Activated T-cell treated with anti-CD3 and anti-CD28 coated beads, Interleukin-2, amount 50 U/mL, for 72 hours (primary cell): ENCODE data around the gene GTF3C1. TPM values are rescaled to one million over a fixed set of nuclear protein-coding genes. Genes with fewer than 3 reads are reported as not detected.

Experiments used
- ATAC-seq, 2 donors: fragments of 150-1000 bp; cut with Tn5 transposase; replicated peaks in 1 of 2; 2 replicates each; pipeline ENCODE4 v1.10.0; 2021; ENCODE audit warnings: moderate library complexity in 2 of 2, mild to moderate bottlenecking in 1 of 2
- DNase-seq, 2 donors: peaks; one replicate each; pipeline ENCODE4 v3.0.0; 2021 to 2022; ENCODE audit warnings: mixed read lengths in 1 of 2
- H3K27ac Mint-ChIP-seq: one replicate; pipeline ENCODE4 v1.8.0; 2022; ENCODE audit warnings: mild to moderate bottlenecking, moderate library complexity, mixed read lengths
- H3K27me3 Mint-ChIP-seq: one replicate; pipeline ENCODE4 v1.8.0; 2022; ENCODE audit warnings: low read depth, mixed read lengths
- H3K36me3 Mint-ChIP-seq, 2 donors: one replicate each; pipeline ENCODE4 v1.8.0; 2022; ENCODE audit warnings: mixed read lengths in 2 of 2, mild to moderate bottlenecking in 1 of 2; ENCODE audit not compliant: insufficient read depth in 2 of 2
- H3K4me1 Mint-ChIP-seq: one replicate; pipeline ENCODE4 v1.8.0; 2022; ENCODE audit warnings: low read depth, mixed read lengths
- H3K4me3 Mint-ChIP-seq, 2 donors: one replicate each; pipeline ENCODE4 v1.8.0; 2022; ENCODE audit warnings: mild to moderate bottlenecking in 2 of 2, mixed read lengths in 2 of 2, moderate library complexity in 2 of 2
- H3K9me3 Mint-ChIP-seq, 2 donors: one replicate each; pipeline ENCODE4 v1.8.0; 2022; ENCODE audit warnings: mixed read lengths in 2 of 2
- total RNA-seq, 2 donors: library from RNA; stranded (reverse); gene quantifications; one replicate each; pipeline ENCODE4 v1.2.3, GENCODE V29; 2022

The GTF3C1 gene
- total RNA-seq, 2 donors from 2014 or later = 49.6 to 61.1 TPM

- no peak overlapping the region for H3K27ac Mint-ChIP-seq
- H3K4me3 Mint-ChIP-seq = no peak overlapping the region
- peaks cover 9% of the 10 kb centered on the region for H3K4me1 Mint-ChIP-seq
- peaks cover 7 to 23% of the 10 kb centered on the region in 2 donors for H3K36me3 Mint-ChIP-seq
- no peaks in the 10 kb centered on the region for H3K27me3 Mint-ChIP-seq
- DNase-seq (no peak), ATAC-seq (no peak)
- H3K9me3 Mint-ChIP-seq = no peaks in the 10 kb centered on the region
Observed at GRCh38 chr16:27528294-27528693, 21.4 kb downstream of the GTF3C1 start.

- ATAC-seq (no peak), DNase-seq (no peak)
- H3K4me3 Mint-ChIP-seq = no peak overlapping the region
- H3K27ac Mint-ChIP-seq = no peak overlapping the region
- H3K36me3 Mint-ChIP-seq = peaks cover 7 to 13% of the 10 kb centered on the region in 2 donors
- no peaks in the 10 kb centered on the region for H3K27me3 Mint-ChIP-seq
- H3K4me1 Mint-ChIP-seq = peaks cover under 1% of the 10 kb centered on the region
- H3K9me3 Mint-ChIP-seq = no peaks in the 10 kb centered on the region
Observed at GRCh38 chr16:27526180-27526579, 23.5 kb downstream of the GTF3C1 start.

GRCh38 chr16:27522173-27522707, 27.5 kb downstream of the GTF3C1 start:
- no peaks in the 10 kb centered on the region for H3K9me3 Mint-ChIP-seq
- H3K36me3 Mint-ChIP-seq = peaks cover 3 to 5% of the 10 kb centered on the region in 2 donors
- H3K27me3 Mint-ChIP-seq = no peaks in the 10 kb centered on the region
- DNase-seq = no peak
- H3K27ac Mint-ChIP-seq = no peak overlapping the region
- no peak overlapping the region for H3K4me3 Mint-ChIP-seq
- no peaks in the 10 kb centered on the region for H3K4me1 Mint-ChIP-seq
- no peak for ATAC-seq

GRCh38 chr16:27520982-27521673, 28.6 kb downstream of the GTF3C1 start:
- H3K27me3 Mint-ChIP-seq = no peaks in the 10 kb centered on the region
- no peak overlapping the region for H3K4me3 Mint-ChIP-seq
- no peak overlapping the region for H3K27ac Mint-ChIP-seq
- ATAC-seq (no peak), DNase-seq (no peak)
- H3K4me1 Mint-ChIP-seq = no peaks in the 10 kb centered on the region
- H3K36me3 Mint-ChIP-seq = peaks cover 0 to 6% of the 10 kb centered on the region in 2 donors
- H3K9me3 Mint-ChIP-seq = no peaks in the 10 kb centered on the region

- DNase-seq (no peak), ATAC-seq (no peak)
- peaks cover 0 to 7% of the 10 kb centered on the region in 2 donors for H3K36me3 Mint-ChIP-seq
- H3K9me3 Mint-ChIP-seq = no peaks in the 10 kb centered on the region
- no peaks in the 10 kb centered on the region for H3K4me1 Mint-ChIP-seq
- no peak overlapping the region for H3K4me3 Mint-ChIP-seq
- H3K27ac Mint-ChIP-seq = no peak overlapping the region
- H3K27me3 Mint-ChIP-seq = no peaks in the 10 kb centered on the region
Observed at GRCh38 chr16:27518226-27518625, 31.5 kb downstream of the GTF3C1 start.

GRCh38 chr16:27517664-27518063, 32.0 kb downstream of the GTF3C1 start:
- Mint-ChIP-seq H3K27ac (no peak overlapping the region), H3K9me3 (no peaks in the 10 kb centered on the region), H3K4me3 (no peak overlapping the region), H3K27me3 (no peaks in the 10 kb centered on the region), H3K36me3 (peaks cover 0 to 7% of the 10 kb centered on the region in 2 donors), H3K4me1 (no peaks in the 10 kb centered on the region)
- DNase-seq (no peak), ATAC-seq (no peak)

GRCh38 chr16:27516365-27516764, 33.3 kb downstream of the GTF3C1 start:
- no peak for DNase-seq
- peaks cover 0 to 7% of the 10 kb centered on the region in 2 donors for H3K36me3 Mint-ChIP-seq
- peak in 1 of 2 donors; percentile 7 for ATAC-seq
- no peaks in the 10 kb centered on the region for H3K27me3 Mint-ChIP-seq
- no peak overlapping the region for H3K4me3 Mint-ChIP-seq
- H3K4me1 Mint-ChIP-seq = no peaks in the 10 kb centered on the region
- H3K9me3 Mint-ChIP-seq = no peaks in the 10 kb centered on the region
- no peak overlapping the region for H3K27ac Mint-ChIP-seq

- Mint-ChIP-seq H3K27ac (no peak overlapping the region), H3K36me3 (peaks cover 0 to 7% of the 10 kb centered on the region in 2 donors)
Observed at GRCh38 chr16:27515874-27516353, 33.8 kb downstream of the GTF3C1 start.

GRCh38 chr16:27514806-27515205, 34.9 kb downstream of the GTF3C1 start:
- DNase-seq (no peak), ATAC-seq (no peak)
- Mint-ChIP-seq H3K36me3 (peaks cover 0 to 7% of the 10 kb centered on the region in 2 donors), H3K9me3 (no peaks in the 10 kb centered on the region), H3K4me3 (no peak overlapping the region), H3K4me1 (no peaks in the 10 kb centered on the region), H3K27me3 (no peaks in the 10 kb centered on the region), H3K27ac (no peak overlapping the region)

More at GRCh38 chr16:27515874-27516353, 33.8 kb downstream of the GTF3C1 start:
- ATAC-seq (peak; percentile 47 to 54), DNase-seq (peak; percentile 10 to 18)
- Mint-ChIP-seq H3K9me3 (no peaks in the 10 kb centered on the region), H3K4me3 (no peak overlapping the region), H3K27me3 (no peaks in the 10 kb centered on the region), H3K4me1 (no peaks in the 10 kb centered on the region)

GRCh38 chr16:27511657-27512448, 37.9 kb downstream of the GTF3C1 start:
- H3K27ac Mint-ChIP-seq = no peak overlapping the region
- peaks cover 4 to 15% of the 10 kb centered on the region in 2 donors for H3K36me3 Mint-ChIP-seq
- ATAC-seq (no peak), DNase-seq (no peak)
- H3K4me1 Mint-ChIP-seq = no peaks in the 10 kb centered on the region
- H3K9me3 Mint-ChIP-seq = no peaks in the 10 kb centered on the region
- H3K27me3 Mint-ChIP-seq = no peaks in the 10 kb centered on the region
- no peak overlapping the region for H3K4me3 Mint-ChIP-seq

GRCh38 chr16:27508476-27508875, 41.2 kb downstream of the GTF3C1 start:
- H3K27me3 Mint-ChIP-seq = no peaks in the 10 kb centered on the region
- no peaks in the 10 kb centered on the region for H3K4me1 Mint-ChIP-seq
- no peaks in the 10 kb centered on the region for H3K9me3 Mint-ChIP-seq
- no peak overlapping the region for H3K27ac Mint-ChIP-seq
- no peak overlapping the region for H3K4me3 Mint-ChIP-seq
- H3K36me3 Mint-ChIP-seq = peaks cover 4 to 18% of the 10 kb centered on the region in 2 donors
- ATAC-seq (no peak), DNase-seq (no peak)

- Mint-ChIP-seq H3K36me3 (peaks cover 4 to 18% of the 10 kb centered on the region in 2 donors), H3K27me3 (no peaks in the 10 kb centered on the region), H3K4me1 (no peaks in the 10 kb centered on the region), H3K27ac (no peak overlapping the region), H3K4me3 (no peak overlapping the region), H3K9me3 (no peaks in the 10 kb centered on the region)
- DNase-seq = no peak
- no peak for ATAC-seq
Observed at GRCh38 chr16:27506771-27507170, 42.9 kb downstream of the GTF3C1 start.
